Chondrocyte (in vitro differentiated cells): ENCODE measurements around the gene FAM241B. TPM values are rescaled to one million over a fixed set of nuclear protein-coding genes. Genes with fewer than 3 reads are reported as not detected.

Experiments
- DNase-seq: peaks from one replicate; pipeline ENCODE4 v3.0.0; 2021; ENCODE audit warnings: mixed read lengths, low spot score
- H3K27ac Mint-ChIP-seq: one replicate; pipeline ENCODE4 v1.8.0; 2021; ENCODE audit warnings: mild to moderate bottlenecking, moderate library complexity, mixed read lengths; ENCODE audit not compliant: unreplicated experiment
- H3K27me3 Mint-ChIP-seq: 2 replicates; pipeline ENCODE4 v1.8.0; 2021; ENCODE audit warnings: low read depth, mixed read lengths
- H3K36me3 Mint-ChIP-seq: 2 replicates; pipeline ENCODE4 v1.8.0; 2021; ENCODE audit warnings: low read depth, mixed read lengths
- H3K4me1 Mint-ChIP-seq: 2 replicates; pipeline ENCODE4 v1.8.0; 2021; ENCODE audit warnings: low read depth, mild to moderate bottlenecking, mixed read lengths
- H3K4me3 Mint-ChIP-seq: one replicate; pipeline ENCODE4 v1.8.0; 2021; ENCODE audit warnings: mild to moderate bottlenecking, moderate library complexity, mixed read lengths; ENCODE audit not compliant: unreplicated experiment
- H3K9me3 Mint-ChIP-seq: 2 replicates; pipeline ENCODE4 v1.8.0; 2021; ENCODE audit warnings: low read depth, mixed read lengths
- total RNA-seq: library from RNA; stranded (reverse); gene quantifications from 3 replicates; pipeline ENCODE4 v1.2.1, GENCODE V29; 2021
- TF ChIP-seq, protein P1 (sequence below): fragments of 200-600 bp; sonication (generic); IDR thresholded peaks from 2 replicates; pipeline ENCODE4 v1.5.0; 2021; ENCODE audit warnings: antibody characterized with exemption, mild to moderate bottlenecking, moderate library complexity

FAM241B gene
- total RNA-seq, 1 donor from 2014 or later: 9.7 TPM

GRCh38 chr10:69636626-69637605 lies 6.9 kb downstream of the FAM241B start:
- TF ChIP-seq, protein P1, sequence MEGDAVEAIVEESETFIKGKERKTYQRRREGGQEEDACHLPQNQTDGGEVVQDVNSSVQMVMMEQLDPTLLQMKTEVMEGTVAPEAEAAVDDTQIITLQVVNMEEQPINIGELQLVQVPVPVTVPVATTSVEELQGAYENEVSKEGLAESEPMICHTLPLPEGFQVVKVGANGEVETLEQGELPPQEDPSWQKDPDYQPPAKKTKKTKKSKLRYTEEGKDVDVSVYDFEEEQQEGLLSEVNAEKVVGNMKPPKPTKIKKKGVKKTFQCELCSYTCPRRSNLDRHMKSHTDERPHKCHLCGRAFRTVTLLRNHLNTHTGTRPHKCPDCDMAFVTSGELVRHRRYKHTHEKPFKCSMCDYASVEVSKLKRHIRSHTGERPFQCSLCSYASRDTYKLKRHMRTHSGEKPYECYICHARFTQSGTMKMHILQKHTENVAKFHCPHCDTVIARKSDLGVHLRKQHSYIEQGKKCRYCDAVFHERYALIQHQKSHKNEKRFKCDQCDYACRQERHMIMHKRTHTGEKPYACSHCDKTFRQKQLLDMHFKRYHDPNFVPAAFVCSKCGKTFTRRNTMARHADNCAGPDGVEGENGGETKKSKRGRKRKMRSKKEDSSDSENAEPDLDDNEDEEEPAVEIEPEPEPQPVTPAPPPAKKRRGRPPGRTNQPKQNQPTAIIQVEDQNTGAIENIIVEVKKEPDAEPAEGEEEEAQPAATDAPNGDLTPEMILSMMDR: peak; percentile 65
- H3K9me3 Mint-ChIP-seq: no peaks in the 10 kb centered on the region
- H3K4me1 Mint-ChIP-seq: peaks cover 43% of the 10 kb centered on the region
- DNase-seq: no peak
- no peak overlapping the region for H3K4me3 Mint-ChIP-seq
- no peaks in the 10 kb centered on the region for H3K27me3 Mint-ChIP-seq
- peaks cover 12% of the 10 kb centered on the region for H3K36me3 Mint-ChIP-seq
- no peak overlapping the region for H3K27ac Mint-ChIP-seq

- TF ChIP-seq, protein P1: no peak
- Mint-ChIP-seq H3K9me3 (no peaks in the 10 kb centered on the region), H3K36me3 (peaks cover 4% of the 10 kb centered on the region), H3K4me1 (peaks cover 43% of the 10 kb centered on the region), H3K27me3 (no peaks in the 10 kb centered on the region), H3K4me3 (no peak overlapping the region), H3K27ac (peak overlapping the region; percentile 90)
- DNase-seq: no peak
These were observed 8.6 kb downstream of the FAM241B start for GRCh38 chr10:69638642-69639041.

GRCh38 chr10:69639291-69640195 lies 9.5 kb downstream of the FAM241B start:
- Mint-ChIP-seq H3K36me3 (no peaks in the 10 kb centered on the region), H3K27me3 (no peaks in the 10 kb centered on the region), H3K4me1 (peaks cover 44% of the 10 kb centered on the region), H3K4me3 (peak overlapping the region; percentile 23), H3K9me3 (no peaks in the 10 kb centered on the region), H3K27ac (peak overlapping the region; percentile 90)
- TF ChIP-seq, protein P1: peak; percentile 99
- DNase-seq: peak; percentile 58

- DNase-seq: peak; percentile 25
- no peak overlapping the region for H3K4me3 Mint-ChIP-seq
- no peaks in the 10 kb centered on the region for H3K27me3 Mint-ChIP-seq
- H3K9me3 Mint-ChIP-seq: no peaks in the 10 kb centered on the region
- peaks cover 47% of the 10 kb centered on the region for H3K4me1 Mint-ChIP-seq
- TF ChIP-seq, protein P1: no peak
- H3K36me3 Mint-ChIP-seq: no peaks in the 10 kb centered on the region
- peak overlapping the region; percentile 90 for H3K27ac Mint-ChIP-seq
These were observed 10.3 kb downstream of the FAM241B start for GRCh38 chr10:69640196-69640980.
